Measurements from ENCODE around the gene RELN.

- no peak for TF ChIP-seq POLR2A (IDR thresholded peaks at IDR 0.05; ENCODE audit: low read depth, low read length)
- TF ChIP-seq POLR2AphosphoS5 (IDR thresholded peaks at IDR 0.05; ENCODE audit: low read depth, low read length): no peak
- no peak for TF ChIP-seq TAF1 (IDR thresholded peaks at IDR 0.05; ENCODE audit: low read depth, low read length)
Observed at GRCh38 chr7:103893350-103893749, 96.1 kb downstream of the RELN start.
